ENCODE results near the gene TKT.
A peak's percentile ranks its signal among the peaks of the same experiment; 100 is the strongest.

The TKT gene, protein sequence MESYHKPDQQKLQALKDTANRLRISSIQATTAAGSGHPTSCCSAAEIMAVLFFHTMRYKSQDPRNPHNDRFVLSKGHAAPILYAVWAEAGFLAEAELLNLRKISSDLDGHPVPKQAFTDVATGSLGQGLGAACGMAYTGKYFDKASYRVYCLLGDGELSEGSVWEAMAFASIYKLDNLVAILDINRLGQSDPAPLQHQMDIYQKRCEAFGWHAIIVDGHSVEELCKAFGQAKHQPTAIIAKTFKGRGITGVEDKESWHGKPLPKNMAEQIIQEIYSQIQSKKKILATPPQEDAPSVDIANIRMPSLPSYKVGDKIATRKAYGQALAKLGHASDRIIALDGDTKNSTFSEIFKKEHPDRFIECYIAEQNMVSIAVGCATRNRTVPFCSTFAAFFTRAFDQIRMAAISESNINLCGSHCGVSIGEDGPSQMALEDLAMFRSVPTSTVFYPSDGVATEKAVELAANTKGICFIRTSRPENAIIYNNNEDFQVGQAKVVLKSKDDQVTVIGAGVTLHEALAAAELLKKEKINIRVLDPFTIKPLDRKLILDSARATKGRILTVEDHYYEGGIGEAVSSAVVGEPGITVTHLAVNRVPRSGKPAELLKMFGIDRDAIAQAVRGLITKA

DNA sequence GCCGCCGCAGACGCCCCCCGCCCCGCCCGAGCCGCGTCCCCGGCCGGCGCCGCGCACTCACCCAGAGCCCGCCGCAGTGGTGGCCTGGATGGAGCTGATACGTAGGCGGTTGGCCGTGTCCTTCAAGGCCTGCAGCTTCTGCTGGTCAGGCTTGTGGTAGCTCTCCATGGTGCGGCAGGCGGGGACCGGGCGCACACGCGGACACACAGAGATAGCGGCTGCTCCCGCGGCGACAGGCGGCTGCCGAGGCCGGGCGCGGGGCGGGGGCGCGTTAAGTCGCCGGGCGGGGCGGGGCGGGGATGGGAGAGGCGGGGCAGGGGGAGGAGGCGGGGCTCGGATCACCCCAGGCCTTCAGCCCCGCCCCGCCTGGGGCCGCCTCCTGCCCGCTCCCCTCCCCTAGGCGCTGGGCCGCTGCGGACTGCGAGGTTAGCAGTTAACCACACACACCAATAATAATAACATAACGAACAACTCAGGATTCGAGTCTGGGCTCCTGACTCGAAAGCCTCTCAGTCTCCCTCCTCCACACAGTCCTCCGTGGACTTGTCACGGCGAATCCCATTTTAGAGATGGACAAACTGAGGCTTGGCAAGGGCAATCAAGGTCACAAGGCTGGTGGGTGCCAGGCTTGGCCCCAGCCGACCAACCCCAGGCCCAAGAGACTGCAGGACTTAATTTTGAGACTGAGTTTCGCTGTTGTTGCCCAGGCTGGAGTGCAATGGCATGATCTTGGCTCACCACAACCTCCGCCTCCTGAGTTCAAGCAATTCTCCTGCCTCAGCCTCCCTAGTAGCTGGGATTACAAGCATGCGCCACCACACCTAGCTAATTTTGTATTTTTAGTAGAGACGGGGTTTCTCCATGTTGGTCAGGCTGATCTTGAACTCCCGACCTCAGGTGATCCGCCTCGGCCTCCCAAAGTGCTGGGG is at the start of gene TKT:
TSS of gene TKT (minus strand) at position 248 of the 929 bp plus-strand sequence. CDS start at position 168, 80 bp downstream.
- no peak for TF ChIP-seq EZH2phosphoT487 (IDR thresholded peaks at IDR 0.05; ENCODE audit: low read depth)
- TF ChIP-seq, protein P1, sequence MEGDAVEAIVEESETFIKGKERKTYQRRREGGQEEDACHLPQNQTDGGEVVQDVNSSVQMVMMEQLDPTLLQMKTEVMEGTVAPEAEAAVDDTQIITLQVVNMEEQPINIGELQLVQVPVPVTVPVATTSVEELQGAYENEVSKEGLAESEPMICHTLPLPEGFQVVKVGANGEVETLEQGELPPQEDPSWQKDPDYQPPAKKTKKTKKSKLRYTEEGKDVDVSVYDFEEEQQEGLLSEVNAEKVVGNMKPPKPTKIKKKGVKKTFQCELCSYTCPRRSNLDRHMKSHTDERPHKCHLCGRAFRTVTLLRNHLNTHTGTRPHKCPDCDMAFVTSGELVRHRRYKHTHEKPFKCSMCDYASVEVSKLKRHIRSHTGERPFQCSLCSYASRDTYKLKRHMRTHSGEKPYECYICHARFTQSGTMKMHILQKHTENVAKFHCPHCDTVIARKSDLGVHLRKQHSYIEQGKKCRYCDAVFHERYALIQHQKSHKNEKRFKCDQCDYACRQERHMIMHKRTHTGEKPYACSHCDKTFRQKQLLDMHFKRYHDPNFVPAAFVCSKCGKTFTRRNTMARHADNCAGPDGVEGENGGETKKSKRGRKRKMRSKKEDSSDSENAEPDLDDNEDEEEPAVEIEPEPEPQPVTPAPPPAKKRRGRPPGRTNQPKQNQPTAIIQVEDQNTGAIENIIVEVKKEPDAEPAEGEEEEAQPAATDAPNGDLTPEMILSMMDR (IDR thresholded peaks at IDR 0.05; ENCODE audit: low read depth, low read length): no peak
- Histone ChIP-seq H3K9ac (ENCODE audit: low read length) (peak within 1 kb of the TSS; percentile 89), H3K27me3 (ENCODE audit: low read depth, low read length) (no peaks in the 10 kb centered on the region), H3K4me2 (ENCODE audit: low read length) (peak within 1 kb of the TSS; percentile 96), H3K27ac (ENCODE audit: low read length) (peak within 1 kb of the TSS; percentile 52), H3K4me1 (ENCODE audit: low read length) (peaks cover 13% of the 10 kb centered on the region), H3K79me2 (ENCODE audit: low read length) (peaks cover 48% of the 10 kb centered on the region), H3K36me3 (replicated peaks; ENCODE audit: low read depth, low read length) (peaks cover 17% of the 10 kb centered on the region), H3K4me3 (ENCODE audit: low read length) (peak within 1 kb of the TSS; percentile 87), H2AFZ (ENCODE audit: low read depth, low read length) (peak within 1 kb of the TSS; percentile 43; the same call in 1 of the 2 replicates), H4K20me1 (ENCODE audit: insufficient read depth, low read length) (peaks cover 37% of the 10 kb centered on the region), H3K9me3 (ENCODE audit: insufficient read depth, low read length) (no peaks in the 10 kb centered on the region)

DNA sequence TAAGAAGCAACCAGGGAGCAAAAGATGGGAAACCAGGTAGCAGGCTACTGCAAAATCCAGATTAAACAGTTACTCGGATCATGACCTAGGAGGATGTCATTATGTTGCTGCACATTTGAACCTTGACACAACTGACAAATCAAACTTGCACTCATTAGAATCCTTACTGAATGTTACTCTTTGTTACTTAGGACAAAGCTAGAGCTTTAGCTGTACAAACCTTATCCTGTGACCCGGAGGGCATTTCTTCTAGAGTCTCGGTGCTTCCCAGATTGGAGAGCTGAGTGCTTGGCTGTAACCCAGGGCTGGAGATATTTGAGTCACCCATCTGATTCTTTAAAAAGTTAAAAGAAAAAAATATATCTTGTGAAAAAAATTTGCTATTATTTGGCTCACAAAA is 48.1 kb upstream of the TKT start:
- TF ChIP-seq, protein P1 (IDR thresholded peaks at IDR 0.05; ENCODE audit: low read depth, low read length): no peak
- no peak for TF ChIP-seq EZH2phosphoT487 (IDR thresholded peaks at IDR 0.05; ENCODE audit: low read depth)

DNA sequence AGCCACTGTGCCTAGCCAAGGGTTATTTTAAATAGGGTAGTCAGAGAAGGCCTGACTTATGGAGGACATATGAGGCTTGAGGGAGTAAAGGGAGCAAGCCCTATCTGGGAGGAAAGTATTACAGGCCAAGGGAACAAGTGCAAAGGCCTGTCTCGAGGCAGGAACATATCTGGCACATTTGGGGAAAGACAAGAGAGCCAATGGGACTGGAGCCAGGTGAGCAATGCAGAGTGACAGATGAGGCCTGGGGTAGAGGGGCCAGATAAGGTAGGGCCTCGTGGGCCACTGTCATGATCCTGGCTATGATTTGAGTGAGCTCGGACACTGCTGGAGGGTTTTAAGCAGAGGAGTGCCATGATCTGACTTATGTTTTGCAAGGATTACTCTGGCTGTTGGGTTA is 47.7 kb upstream of the TKT start:
- Histone ChIP-seq H2AFZ (ENCODE audit: low read depth, low read length) (no peak overlapping the region), H3K79me2 (ENCODE audit: low read length) (no peaks in the 10 kb centered on the region), H4K20me1 (ENCODE audit: insufficient read depth, low read length) (no peaks in the 10 kb centered on the region), H3K27ac (ENCODE audit: low read length) (no peak overlapping the region), H3K9me3 (ENCODE audit: insufficient read depth, low read length) (no peaks in the 10 kb centered on the region), H3K4me3 (ENCODE audit: low read length) (no peak overlapping the region), H3K36me3 (replicated peaks; ENCODE audit: low read depth, low read length) (peaks cover 32% of the 10 kb centered on the region), H3K4me2 (ENCODE audit: low read length) (no peak overlapping the region), H3K4me1 (ENCODE audit: low read length) (no peaks in the 10 kb centered on the region), H3K9ac (ENCODE audit: low read length) (no peak overlapping the region), H3K27me3 (ENCODE audit: low read depth, low read length) (no peaks in the 10 kb centered on the region)
- TF ChIP-seq, protein P1 (IDR thresholded peaks at IDR 0.05; ENCODE audit: low read depth, low read length): no peak
- no peak for TF ChIP-seq EZH2phosphoT487 (IDR thresholded peaks at IDR 0.05; ENCODE audit: low read depth)

More for the DNA sequence above, 48.1 kb upstream of the TKT start:
- Histone ChIP-seq H3K27ac (ENCODE audit: low read length) (no peak overlapping the region), H3K4me2 (ENCODE audit: low read length) (no peak overlapping the region), H3K9ac (ENCODE audit: low read length) (no peak overlapping the region), H3K79me2 (ENCODE audit: low read length) (no peaks in the 10 kb centered on the region), H3K4me3 (ENCODE audit: low read length) (no peak overlapping the region), H3K9me3 (ENCODE audit: insufficient read depth, low read length) (no peaks in the 10 kb centered on the region), H4K20me1 (ENCODE audit: insufficient read depth, low read length) (no peaks in the 10 kb centered on the region), H3K27me3 (ENCODE audit: low read depth, low read length) (no peaks in the 10 kb centered on the region), H3K4me1 (ENCODE audit: low read length) (no peaks in the 10 kb centered on the region), H2AFZ (ENCODE audit: low read depth, low read length) (no peak overlapping the region), H3K36me3 (replicated peaks; ENCODE audit: low read depth, low read length) (peaks cover 28% of the 10 kb centered on the region)

All from OCI-LY3 (cell line).